WTC11 (cell line): ENCODE results near the gene SLC6A4.

Experiments used
- ATF1 ChIP-seq: sonication (generic); formaldehyde crosslinking; IDR thresholded peaks from 2 replicates; pipeline ENCODE4 v1.8.1; 2023; ENCODE audit warnings: mild to moderate bottlenecking, moderate library complexity, missing genetic modification reagents
- CBFB ChIP-seq: sonication (generic); formaldehyde crosslinking; IDR thresholded peaks from 2 replicates; pipeline ENCODE4 v1.8.1; 2022; ENCODE audit warnings: mild to moderate bottlenecking, low read depth, missing genetic modification reagents
- SP1 ChIP-seq: sonication (generic); formaldehyde crosslinking; conservative IDR thresholded peaks from 2 replicates; pipeline ENCODE4 v1.8.1; 2022; ENCODE audit warnings: missing genetic modification reagents
- TP53 ChIP-seq: sonication (generic); formaldehyde crosslinking; IDR thresholded peaks from 2 replicates; pipeline ENCODE4 v1.8.1; 2023; ENCODE audit warnings: mild to moderate bottlenecking, missing genetic modification reagents
- TF ChIP-seq, protein P1 (sequence below): sonication (generic); formaldehyde crosslinking; IDR thresholded peaks from 2 replicates; pipeline ENCODE4 v1.8.0; 2022; ENCODE audit warnings: mild to moderate bottlenecking, missing genetic modification reagents
- TF ChIP-seq, protein P2 (sequence below): fragments of 200-600 bp; IDR thresholded peaks from 2 replicates; pipeline ENCODE4 v1.8.0; 2022; ENCODE audit warnings: antibody characterized with exemption
- TF ChIP-seq, protein P3 (sequence below): sonication (generic); formaldehyde crosslinking; IDR thresholded peaks from 2 replicates; pipeline ENCODE4 v1.8.0; 2022; ENCODE audit warnings: mild to moderate bottlenecking, missing genetic modification reagents

DNA sequence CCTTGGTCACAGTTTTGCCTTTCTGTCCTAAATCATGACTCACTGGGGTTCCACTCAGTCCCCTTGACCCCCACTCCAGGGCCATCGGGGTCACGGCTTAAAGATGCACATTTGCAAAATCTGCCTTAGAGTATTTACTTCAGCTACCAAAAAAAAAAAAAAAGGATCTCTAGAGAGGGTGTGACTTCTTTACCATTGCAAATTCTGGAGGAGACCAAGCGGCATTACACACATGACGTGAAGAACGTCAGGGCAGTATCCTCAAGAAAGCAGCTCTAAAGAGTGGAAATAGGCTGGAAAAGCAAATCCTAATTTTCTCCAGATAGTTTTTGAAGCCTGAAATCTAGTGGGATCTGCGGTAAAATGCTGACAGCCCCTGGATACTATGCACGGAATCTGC, 25.6 kb downstream of the SLC6A4 start:
- TF ChIP-seq ATF1, result no peak
- TF ChIP-seq TP53 (CRISPR knock-in tag), result no peak
- TF ChIP-seq, protein P1, sequence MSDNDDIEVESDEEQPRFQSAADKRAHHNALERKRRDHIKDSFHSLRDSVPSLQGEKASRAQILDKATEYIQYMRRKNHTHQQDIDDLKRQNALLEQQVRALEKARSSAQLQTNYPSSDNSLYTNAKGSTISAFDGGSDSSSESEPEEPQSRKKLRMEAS, result no peak
- TF ChIP-seq, protein P2, sequence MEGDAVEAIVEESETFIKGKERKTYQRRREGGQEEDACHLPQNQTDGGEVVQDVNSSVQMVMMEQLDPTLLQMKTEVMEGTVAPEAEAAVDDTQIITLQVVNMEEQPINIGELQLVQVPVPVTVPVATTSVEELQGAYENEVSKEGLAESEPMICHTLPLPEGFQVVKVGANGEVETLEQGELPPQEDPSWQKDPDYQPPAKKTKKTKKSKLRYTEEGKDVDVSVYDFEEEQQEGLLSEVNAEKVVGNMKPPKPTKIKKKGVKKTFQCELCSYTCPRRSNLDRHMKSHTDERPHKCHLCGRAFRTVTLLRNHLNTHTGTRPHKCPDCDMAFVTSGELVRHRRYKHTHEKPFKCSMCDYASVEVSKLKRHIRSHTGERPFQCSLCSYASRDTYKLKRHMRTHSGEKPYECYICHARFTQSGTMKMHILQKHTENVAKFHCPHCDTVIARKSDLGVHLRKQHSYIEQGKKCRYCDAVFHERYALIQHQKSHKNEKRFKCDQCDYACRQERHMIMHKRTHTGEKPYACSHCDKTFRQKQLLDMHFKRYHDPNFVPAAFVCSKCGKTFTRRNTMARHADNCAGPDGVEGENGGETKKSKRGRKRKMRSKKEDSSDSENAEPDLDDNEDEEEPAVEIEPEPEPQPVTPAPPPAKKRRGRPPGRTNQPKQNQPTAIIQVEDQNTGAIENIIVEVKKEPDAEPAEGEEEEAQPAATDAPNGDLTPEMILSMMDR, result no peak
- TF ChIP-seq CBFB (CRISPR knock-in tag), result no peak
- TF ChIP-seq, protein P3, sequence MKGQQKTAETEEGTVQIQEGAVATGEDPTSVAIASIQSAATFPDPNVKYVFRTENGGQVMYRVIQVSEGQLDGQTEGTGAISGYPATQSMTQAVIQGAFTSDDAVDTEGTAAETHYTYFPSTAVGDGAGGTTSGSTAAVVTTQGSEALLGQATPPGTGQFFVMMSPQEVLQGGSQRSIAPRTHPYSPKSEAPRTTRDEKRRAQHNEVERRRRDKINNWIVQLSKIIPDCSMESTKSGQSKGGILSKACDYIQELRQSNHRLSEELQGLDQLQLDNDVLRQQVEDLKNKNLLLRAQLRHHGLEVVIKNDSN (CRISPR knock-in tag), result no peak
- TF ChIP-seq SP1 (CRISPR knock-in tag), result no peak
